BJ (cell line): ENCODE measurements around the gene SPATA3. TPM values are rescaled to one million over a fixed set of nuclear protein-coding genes. Genes with fewer than 3 reads are reported as not detected.

ENCODE experiments used
- CTCF ChIA-PET: fragments of 350-600 bp; formaldehyde crosslinking; extraction: SDS; loops from one replicate; lab custom pipeline; 2021; ENCODE audit warnings: antibody characterized with exemption, inconsistent platforms; lab: Yijun Ruan, JAX
- POLR2A ChIA-PET: fragments of 300-600 bp; sonication (Branson Sonifier 250); formaldehyde crosslinking; extraction: SDS; loops from one replicate; lab custom pipeline; 2021; ENCODE audit warnings: antibody characterized with exemption; lab: Charles Lee
- DNase-seq: peaks from one replicate; pipeline ENCODE4 v3.0.0-alpha.2; 2011; ENCODE audit warnings: low read depth
- H3K27me3 ChIP-seq: 2 replicates; pipeline ENCODE4 v1.6.0; 2011; ENCODE audit warnings: low read length; ENCODE audit not compliant: control insufficient read depth, insufficient read depth
- H3K36me3 ChIP-seq: 2 replicates; pipeline ENCODE4 v1.5.1; 2011; ENCODE audit warnings: low read length; ENCODE audit not compliant: control insufficient read depth, insufficient read depth
- H3K4me3 ChIP-seq: 2 replicates; pipeline ENCODE4 v1.5.1; 2011; ENCODE audit warnings: low read depth, mild to moderate bottlenecking, control low read depth, low read length
- CTCF ChIP-seq: IDR thresholded peaks from 2 replicates; pipeline ENCODE4 v1.5.1; 2011; ENCODE audit warnings: low read depth, mild to moderate bottlenecking, control low read depth, inconsistent platforms, low read length, moderate library complexity; ENCODE audit not compliant: insufficient read depth
- polyA plus RNA-seq: library from polyadenylated mRNA; depleted of rRNA; stranded (reverse); fragments of >200 nt; gene quantifications from 2 replicates; pipeline ENCODE4 v1.2.3, GENCODE V29; 2011

SPATA3 gene
- polyA plus RNA-seq, 1 experiment, result not detected

- Histone ChIP-seq H3K4me3 (peak within 1 kb of the TSS; percentile 13), H3K27me3 (peaks cover 44% of the 10 kb centered on the region), H3K36me3 (no peaks in the 10 kb centered on the region)
- TF ChIP-seq CTCF, result no peak
- ChIA-PET POLR2A (no interaction called here), CTCF (interaction anchor here (1.1 to 2.4 kb wide), 2 partner anchors 13 to 16 kb away, joined by 3 to 8 read pairs; no protein-coding TSS in a partner anchor)
- DNase-seq, result no peak
Observed at GRCh38 chr2:231037202-231037730, 41.3 kb downstream of the SPATA3 start, which contains the start of gene C2orf72. Gene C2orf72 (plus strand): TSS chr2:231037523. CDS start chr2:231037566, 43 bp downstream.

GRCh38 chr2:231037731-231038482 is 42.0 kb downstream of the SPATA3 start:
- no peak for TF ChIP-seq CTCF
- DNase-seq, result no peak
- H3K27me3 ChIP-seq, result peaks cover 40% of the 10 kb centered on the region
- POLR2A ChIA-PET, result no interaction called here
- peak overlapping the region; percentile 13 for H3K4me3 ChIP-seq
- CTCF ChIA-PET, result interaction anchor here (1.1 to 2.4 kb wide), 3 partner anchors 12 to 15 kb away, joined by 3 to 8 read pairs (median 4); no protein-coding TSS in a partner anchor
- no peaks in the 10 kb centered on the region for H3K36me3 ChIP-seq

GRCh38 chr2:231038483-231039293 is 42.8 kb downstream of the SPATA3 start:
- peaks cover 38% of the 10 kb centered on the region for H3K27me3 ChIP-seq
- ChIA-PET POLR2A (no interaction called here), CTCF (interaction anchor here (1.2 to 2.4 kb wide), 2 partner anchors 11 to 14 kb away, joined by 4 to 8 read pairs; no protein-coding TSS in a partner anchor)
- DNase-seq, result no peak
- no peak for TF ChIP-seq CTCF
- H3K36me3 ChIP-seq, result no peaks in the 10 kb centered on the region
- H3K4me3 ChIP-seq, result no peak overlapping the region

- POLR2A ChIA-PET, result no interaction called here
- no peak overlapping the region for H3K4me3 ChIP-seq
- no peak for DNase-seq
- no peaks in the 10 kb centered on the region for H3K36me3 ChIP-seq
- CTCF ChIA-PET, result interaction anchor here (1.2 to 2.4 kb wide), 2 partner anchors 11 to 13 kb away, joined by 4 to 8 read pairs; no protein-coding TSS in a partner anchor
- peaks cover 36% of the 10 kb centered on the region for H3K27me3 ChIP-seq
- TF ChIP-seq CTCF, result no peak
Observed at GRCh38 chr2:231039294-231039664, 43.4 kb downstream of the SPATA3 start.
